Mesothelial cell of epicardium (in vitro differentiated cells): Measurements from ENCODE around the gene TRIM45. TPM values are rescaled to one million over a fixed set of nuclear protein-coding genes. Genes with fewer than 3 reads are reported as not detected.

Experiments
- DNase-seq, 2 experiments: peaks; one replicate each; pipeline ENCODE4 v3.0.0; 2021; ENCODE audit warnings: low spot score in 2 of 2; ENCODE audit not compliant: unreplicated experiment in 2 of 2
- H3K27ac Mint-ChIP-seq: 2 replicates; pipeline ENCODE4 v1.8.0; 2021; ENCODE audit warnings: mixed read lengths
- H3K27me3 Mint-ChIP-seq: 2 replicates; pipeline ENCODE4 v1.8.0; 2021; ENCODE audit warnings: low read depth, mixed read lengths
- H3K36me3 Mint-ChIP-seq: 2 replicates; pipeline ENCODE4 v1.8.0; 2021; ENCODE audit warnings: mixed read lengths
- H3K4me1 Mint-ChIP-seq: 2 replicates; pipeline ENCODE4 v1.8.0; 2021; ENCODE audit warnings: mixed read lengths
- H3K4me3 Mint-ChIP-seq: 2 replicates; pipeline ENCODE4 v1.8.0; 2021; ENCODE audit warnings: mild to moderate bottlenecking, moderate library complexity, mixed read lengths
- H3K9me3 Mint-ChIP-seq: 2 replicates; pipeline ENCODE4 v1.8.0; 2021; ENCODE audit warnings: mixed read lengths
- total RNA-seq: library from RNA; stranded (reverse); gene quantifications from 3 replicates; pipeline ENCODE4 v1.2.1, GENCODE V29; 2021
- TF ChIP-seq, protein P1 (sequence below): fragments of 200-600 bp; sonication (generic); IDR thresholded peaks from one replicate; pipeline ENCODE4 v1.5.0; 2021; ENCODE audit warnings: antibody characterized with exemption; ENCODE audit not compliant: unreplicated experiment

TRIM45 gene
- total RNA-seq, 1 donor from 2014 or later, result 40.0 TPM

DNA sequence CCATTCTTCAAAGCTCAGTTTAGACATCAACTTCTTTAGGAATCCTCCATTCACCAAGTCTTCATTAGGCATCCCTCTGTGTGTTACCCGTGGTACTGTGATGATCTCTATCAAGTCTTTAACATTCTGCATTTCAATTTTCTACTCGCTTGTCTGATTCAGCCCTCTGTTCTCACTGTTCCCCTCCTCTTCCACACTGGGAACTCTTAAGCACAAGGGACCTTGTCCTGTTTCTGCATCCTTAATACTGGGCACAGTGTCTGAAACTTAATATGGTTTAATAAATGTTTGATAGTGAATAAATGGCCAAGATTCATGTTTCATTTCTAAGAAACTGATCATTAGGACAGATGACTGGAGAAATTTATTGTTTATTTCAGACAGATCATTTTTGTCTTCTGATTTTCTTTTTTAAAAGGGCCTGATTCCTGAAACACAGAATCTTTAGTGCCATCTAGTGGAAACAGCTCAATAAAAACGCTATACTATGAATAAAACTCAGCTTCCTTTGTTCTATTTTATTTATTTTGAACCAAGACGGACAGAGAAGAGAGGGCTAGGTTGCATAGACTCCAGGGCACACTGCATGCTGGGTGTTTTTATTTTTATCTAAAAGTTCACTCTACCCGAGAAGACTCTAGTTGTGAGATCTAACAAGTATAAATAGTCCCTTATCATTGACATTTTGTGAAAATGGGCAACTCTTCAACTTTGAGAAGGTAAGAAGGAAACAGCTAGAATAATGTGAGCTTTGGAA is 7.0 kb upstream of the TRIM45 start:
- no peak for DNase-seq
- Mint-ChIP-seq H3K27ac (peak overlapping the region; percentile 95), H3K4me3 (peak overlapping the region; percentile 53), H3K4me1 (peaks cover 36% of the 10 kb centered on the region), H3K9me3 (no peaks in the 10 kb centered on the region), H3K27me3 (no peaks in the 10 kb centered on the region), H3K36me3 (no peaks in the 10 kb centered on the region)
- TF ChIP-seq, protein P1, sequence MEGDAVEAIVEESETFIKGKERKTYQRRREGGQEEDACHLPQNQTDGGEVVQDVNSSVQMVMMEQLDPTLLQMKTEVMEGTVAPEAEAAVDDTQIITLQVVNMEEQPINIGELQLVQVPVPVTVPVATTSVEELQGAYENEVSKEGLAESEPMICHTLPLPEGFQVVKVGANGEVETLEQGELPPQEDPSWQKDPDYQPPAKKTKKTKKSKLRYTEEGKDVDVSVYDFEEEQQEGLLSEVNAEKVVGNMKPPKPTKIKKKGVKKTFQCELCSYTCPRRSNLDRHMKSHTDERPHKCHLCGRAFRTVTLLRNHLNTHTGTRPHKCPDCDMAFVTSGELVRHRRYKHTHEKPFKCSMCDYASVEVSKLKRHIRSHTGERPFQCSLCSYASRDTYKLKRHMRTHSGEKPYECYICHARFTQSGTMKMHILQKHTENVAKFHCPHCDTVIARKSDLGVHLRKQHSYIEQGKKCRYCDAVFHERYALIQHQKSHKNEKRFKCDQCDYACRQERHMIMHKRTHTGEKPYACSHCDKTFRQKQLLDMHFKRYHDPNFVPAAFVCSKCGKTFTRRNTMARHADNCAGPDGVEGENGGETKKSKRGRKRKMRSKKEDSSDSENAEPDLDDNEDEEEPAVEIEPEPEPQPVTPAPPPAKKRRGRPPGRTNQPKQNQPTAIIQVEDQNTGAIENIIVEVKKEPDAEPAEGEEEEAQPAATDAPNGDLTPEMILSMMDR, result peak; percentile 34

DNA sequence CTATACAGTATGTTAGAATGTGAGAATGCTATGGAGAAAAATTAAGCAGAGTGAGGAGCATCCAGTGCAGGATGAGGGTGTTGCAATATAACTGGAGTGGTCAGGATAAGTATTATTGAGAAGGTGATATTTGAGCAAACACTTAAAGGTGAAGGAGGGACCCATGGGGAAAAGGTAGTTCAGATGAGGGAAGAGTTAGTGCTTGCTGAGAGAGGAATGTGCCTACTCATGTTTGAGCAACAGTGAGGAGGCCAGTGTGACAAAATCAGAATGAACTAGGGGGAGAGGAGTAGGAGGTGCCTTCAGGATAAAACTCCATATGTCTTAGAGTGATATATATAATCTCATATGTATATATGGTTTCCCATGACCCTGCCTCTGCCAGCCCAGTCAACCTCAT is 6.2 kb upstream of the TRIM45 start:
- Mint-ChIP-seq H3K36me3 (no peaks in the 10 kb centered on the region), H3K9me3 (no peaks in the 10 kb centered on the region)
- DNase-seq, result no peak

DNA sequence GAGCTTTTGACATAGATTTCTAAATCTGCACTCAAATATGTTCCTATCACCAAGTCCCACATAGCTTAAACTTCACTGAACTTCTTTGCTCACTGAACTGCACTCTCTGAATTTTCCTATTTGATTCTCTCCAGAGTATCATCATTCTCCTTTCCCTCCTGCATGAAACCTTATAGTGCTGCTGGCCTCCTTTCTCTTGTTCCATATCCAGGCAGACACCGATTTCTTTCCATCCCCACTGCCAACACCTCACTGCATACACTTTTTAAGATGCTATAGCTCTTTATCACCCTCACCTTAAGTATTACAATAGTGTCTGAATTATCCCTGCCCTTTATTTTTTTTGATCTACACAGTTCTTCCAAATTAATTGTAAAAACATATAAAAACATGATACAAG is 3.1 kb upstream of the TRIM45 start:
- H3K27me3 Mint-ChIP-seq, result no peaks in the 10 kb centered on the region
- DNase-seq, result no peak
- no peaks in the 10 kb centered on the region for H3K9me3 Mint-ChIP-seq
- H3K4me1 Mint-ChIP-seq, result peaks cover 41% of the 10 kb centered on the region
- no peaks in the 10 kb centered on the region for H3K36me3 Mint-ChIP-seq
- no peak overlapping the region for H3K4me3 Mint-ChIP-seq
- TF ChIP-seq, protein P1, result no peak
- H3K27ac Mint-ChIP-seq, result no peak overlapping the region

More for the DNA sequence above, 6.2 kb upstream of the TRIM45 start:
- H3K27ac Mint-ChIP-seq, result peak overlapping the region; percentile 95
- no peak overlapping the region for H3K4me3 Mint-ChIP-seq
- TF ChIP-seq, protein P1, result no peak
- no peaks in the 10 kb centered on the region for H3K27me3 Mint-ChIP-seq
- peaks cover 34% of the 10 kb centered on the region for H3K4me1 Mint-ChIP-seq

DNA sequence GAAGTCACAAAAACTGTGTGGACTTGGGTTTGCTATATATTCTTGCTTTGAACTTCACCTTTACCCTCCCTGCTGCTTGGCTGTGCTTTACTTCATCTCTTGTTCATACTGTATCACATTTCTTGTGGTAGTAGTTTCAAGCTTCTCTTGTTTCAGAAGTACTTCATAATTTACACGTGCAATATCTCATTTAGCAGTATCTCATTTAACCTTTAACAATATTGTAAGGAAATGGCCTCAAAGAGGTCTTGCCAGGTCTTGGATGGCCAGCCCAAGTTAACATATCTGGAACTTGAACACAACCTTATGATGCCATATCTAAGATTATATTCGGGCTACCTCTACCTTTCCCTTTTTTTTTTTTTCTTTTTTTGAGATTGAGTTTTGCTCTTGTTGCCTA is 1.7 kb upstream of the TRIM45 start:
- no peaks in the 10 kb centered on the region for H3K9me3 Mint-ChIP-seq
- H3K27me3 Mint-ChIP-seq, result no peaks in the 10 kb centered on the region
- no peak overlapping the region for H3K27ac Mint-ChIP-seq
- H3K4me1 Mint-ChIP-seq, result peaks cover 29% of the 10 kb centered on the region
- TF ChIP-seq, protein P1, result no peak
- no peak for DNase-seq
- H3K4me3 Mint-ChIP-seq, result no peak overlapping the region
- H3K36me3 Mint-ChIP-seq, result peaks cover 3% of the 10 kb centered on the region

DNA sequence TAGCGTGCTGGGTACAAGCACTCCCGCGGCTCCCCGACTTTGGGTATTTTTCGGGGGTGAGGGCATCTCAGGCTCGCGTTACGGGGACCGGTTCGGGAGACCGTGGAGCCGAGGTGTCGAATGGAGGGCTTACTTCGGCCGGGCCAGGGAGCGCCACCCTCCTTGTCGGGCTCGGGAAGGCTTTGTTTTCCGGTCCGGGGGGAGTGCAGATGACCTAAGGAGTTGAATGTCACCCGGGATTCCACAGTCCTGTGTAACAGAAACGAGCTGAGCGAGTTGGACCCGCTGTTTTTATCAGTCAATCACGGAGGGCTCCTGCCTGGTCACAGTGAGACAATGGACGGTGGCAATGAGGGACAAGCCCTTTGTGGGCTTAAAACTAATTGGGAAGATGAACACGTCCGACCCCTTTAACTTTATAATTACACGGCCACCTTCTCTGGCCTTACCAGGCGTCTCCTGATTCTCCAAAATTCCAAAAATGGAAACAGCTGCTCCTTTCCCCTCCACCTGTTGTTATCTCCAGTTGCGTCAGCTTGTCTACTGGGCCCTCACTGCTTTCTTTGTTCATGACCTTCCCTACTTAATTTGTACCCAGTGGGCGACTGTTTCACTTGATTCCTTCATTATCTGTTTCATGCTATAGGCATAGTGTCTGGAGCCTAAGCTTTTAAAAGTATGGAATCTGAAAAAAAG is 929 bp upstream of the TRIM45 start:
- Mint-ChIP-seq H3K27ac (peak overlapping the region; percentile 97), H3K36me3 (peaks cover 11% of the 10 kb centered on the region), H3K27me3 (no peaks in the 10 kb centered on the region), H3K4me3 (peak overlapping the region; percentile 85), H3K4me1 (peaks cover 30% of the 10 kb centered on the region), H3K9me3 (no peaks in the 10 kb centered on the region)
- DNase-seq, result no peak
- TF ChIP-seq, protein P1, result no peak
